H9 (cell line): ENCODE results near the gene ENDOV. TPM values are rescaled to one million over a fixed set of nuclear protein-coding genes. Genes with fewer than 3 reads are reported as not detected.

Experiments used
- DNase-seq: peaks from one replicate; pipeline ENCODE4 v3.0.0-alpha.2; 2017
- H2AFZ ChIP-seq: one replicate; pipeline ENCODE4 v1.6.1; 2013; ENCODE audit warnings: mild to moderate bottlenecking, low read length, control low read depth, moderate library complexity
- H2AK5ac ChIP-seq: 2 replicates; pipeline ENCODE4 v1.6.1; 2013; ENCODE audit warnings: low read length, control low read depth, mixed read lengths; ENCODE audit not compliant: insufficient read length
- H2BK120ac ChIP-seq: one replicate; pipeline ENCODE4 v1.6.1; 2013; ENCODE audit warnings: low read depth, mild to moderate bottlenecking, low read length, control low read depth, inconsistent platforms; ENCODE audit not compliant: poor library complexity, severe bottlenecking
- H2BK12ac ChIP-seq: 2 replicates; pipeline ENCODE4 v1.6.1; 2013; ENCODE audit warnings: low read length, control low read depth, mixed read lengths, low read depth; ENCODE audit not compliant: insufficient read length
- H2BK15ac ChIP-seq: 2 replicates; pipeline ENCODE4 v1.6.1; 2013; ENCODE audit warnings: low read depth, low read length, control low read depth
- H2BK20ac ChIP-seq: one replicate; pipeline ENCODE4 v1.6.1; 2013; ENCODE audit warnings: low read depth, mild to moderate bottlenecking, low read length, control low read depth, inconsistent platforms; ENCODE audit not compliant: poor library complexity, severe bottlenecking
- H2BK5ac ChIP-seq: 2 replicates; pipeline ENCODE4 v1.6.1; 2013; ENCODE audit warnings: low read length, control low read depth, mixed read lengths; ENCODE audit not compliant: insufficient read length
- H3K14ac ChIP-seq: 2 replicates; pipeline ENCODE4 v1.6.1; 2013; ENCODE audit warnings: low read length, control low read depth; ENCODE audit not compliant: insufficient read depth
- H3K18ac ChIP-seq: 2 replicates; pipeline ENCODE4 v1.6.1; 2013; ENCODE audit warnings: low read depth, mild to moderate bottlenecking, mixed read lengths, low read length, control low read depth; ENCODE audit not compliant: insufficient read length
- H3K23ac ChIP-seq: 2 replicates; pipeline ENCODE4 v1.6.1; 2013; ENCODE audit warnings: low read length, control low read depth, mixed read lengths, low read depth; ENCODE audit not compliant: insufficient read length
- H3K23me2 ChIP-seq: 2 replicates; pipeline ENCODE4 v1.6.1; 2013; ENCODE audit warnings: low read depth, mild to moderate bottlenecking, mixed read lengths, low read length, control low read depth; ENCODE audit not compliant: insufficient read length, poor library complexity, severe bottlenecking
- H3K27ac ChIP-seq: 2 replicates; pipeline ENCODE4 v1.5.1; 2013; ENCODE audit warnings: low read length, control low read depth, mixed read lengths, low read depth; ENCODE audit not compliant: insufficient read length
- H3K27me3 ChIP-seq: 2 replicates; pipeline ENCODE4 v1.6.1; 2013; ENCODE audit warnings: low read length, control low read depth, inconsistent platforms; ENCODE audit not compliant: insufficient read depth
- H3K4ac ChIP-seq: 2 replicates; pipeline ENCODE4 v1.6.1; 2013; ENCODE audit warnings: low read depth, mild to moderate bottlenecking, control low read depth, inconsistent platforms, low read length, moderate library complexity
- H3K4me1 ChIP-seq: 2 replicates; pipeline ENCODE4 v1.6.1; 2013; ENCODE audit warnings: low read length, control low read depth, inconsistent platforms; ENCODE audit not compliant: insufficient read depth
- H3K4me2 ChIP-seq: 2 replicates; pipeline ENCODE4 v1.6.1; 2013; ENCODE audit warnings: low read length, control low read depth, mixed read lengths; ENCODE audit not compliant: insufficient read length, insufficient read depth
- H3K56ac ChIP-seq: 2 replicates; pipeline ENCODE4 v1.6.1; 2013; ENCODE audit warnings: low read depth, mild to moderate bottlenecking, mixed read lengths, low read length, control low read depth; ENCODE audit not compliant: insufficient read length
- H3K79me1 ChIP-seq: 2 replicates; pipeline ENCODE4 v1.6.1; 2013; ENCODE audit warnings: low read depth, mild to moderate bottlenecking, moderate library complexity, low read length, control low read depth, inconsistent platforms; ENCODE audit not compliant: insufficient read depth, poor library complexity, severe bottlenecking
- H3K79me2 ChIP-seq: 2 replicates; pipeline ENCODE4 v1.6.1; 2013; ENCODE audit warnings: low read length, control low read depth, inconsistent platforms; ENCODE audit not compliant: insufficient read depth
- H3K9ac ChIP-seq: 2 replicates; pipeline ENCODE4 v1.6.1; 2013; ENCODE audit warnings: low read length, control low read depth, mixed read lengths; ENCODE audit not compliant: insufficient read length; ENCODE audit errors: extremely low read depth
- H3K9me3 ChIP-seq: one replicate; pipeline ENCODE4 v1.6.1; 2013; ENCODE audit warnings: low read depth, low read length, inconsistent platforms; ENCODE audit not compliant: control insufficient read depth
- H3T11ph ChIP-seq: one replicate; pipeline ENCODE4 v1.6.1; 2013; ENCODE audit warnings: mild to moderate bottlenecking, low read length, control low read depth, inconsistent platforms
- H4K20me1 ChIP-seq: one replicate; pipeline ENCODE4 v1.6.1; 2013; ENCODE audit not compliant: control insufficient read depth, insufficient read length, insufficient read depth
- H4K5ac ChIP-seq: 2 replicates; pipeline ENCODE4 v1.6.1; 2013; ENCODE audit warnings: low read depth, mild to moderate bottlenecking, mixed read lengths, low read length, control low read depth; ENCODE audit not compliant: insufficient read length
- H4K8ac ChIP-seq: replicated peaks from 2 replicates; pipeline ENCODE4 v1.6.1; 2013; ENCODE audit warnings: low read length, control low read depth, mixed read lengths, low read depth; ENCODE audit not compliant: insufficient read length
- H4K91ac ChIP-seq: 2 replicates; pipeline ENCODE4 v1.6.1; 2013; ENCODE audit warnings: low read depth, mild to moderate bottlenecking, moderate library complexity, mixed read lengths, low read length, control low read depth; ENCODE audit not compliant: insufficient read length
- H3K27ac Mint-ChIP-seq, 3 experiments: 2 replicates in 2 of 3; 3 replicates in 1 of 3; pipeline ENCODE4 v1.8.0; 2020 to 2021; ENCODE audit warnings: mixed read lengths in 3 of 3, mild to moderate bottlenecking in 1 of 3, moderate library complexity in 1 of 3
- H3K27me3 Mint-ChIP-seq: 2 replicates; pipeline ENCODE4 v1.8.0; 2021; ENCODE audit warnings: low read depth, mild to moderate bottlenecking, moderate library complexity, mixed read lengths
- H3K36me3 Mint-ChIP-seq, 3 experiments: 2 replicates in 2 of 3; 3 replicates in 1 of 3; pipeline ENCODE4 v1.8.0; 2020 to 2021; ENCODE audit warnings: low read depth in 3 of 3, mixed read lengths in 3 of 3; ENCODE audit not compliant: insufficient read depth in 1 of 3
- H3K4me1 Mint-ChIP-seq, 2 experiments: 2 replicates each; pipeline ENCODE4 v1.8.0; 2020; ENCODE audit warnings: mixed read lengths in 2 of 2
- H3K4me3 Mint-ChIP-seq, 2 experiments: 2 replicates in 1 of 2; 3 replicates in 1 of 2; pipeline ENCODE4 v1.8.0; 2020 to 2021; ENCODE audit warnings: mild to moderate bottlenecking in 2 of 2, mixed read lengths in 2 of 2, moderate library complexity in 1 of 2
- H3K9me3 Mint-ChIP-seq, 2 experiments: 2 replicates in 1 of 2; 3 replicates in 1 of 2; pipeline ENCODE4 v1.8.0; 2020; ENCODE audit warnings: mild to moderate bottlenecking in 2 of 2, mixed read lengths in 2 of 2, moderate library complexity in 1 of 2
- WGBS: extraction: QIAGEN DNeasy Blood & Tissue Kit; methylation state at CpG from one replicate; pipeline ENCODE4 v1.1.7; 2013; ENCODE audit warnings: missing lambda C conversion rate, low lambda C conversion rate, mixed read lengths; ENCODE audit not compliant: insufficient read length; ENCODE audit errors: extremely low coverage; 5-methylcytosine and 5-hydroxymethylcytosine counted together
- total RNA-seq: library from RNA; stranded (reverse); gene quantifications from 2 replicates; pipeline ENCODE4 v1.2.1, GENCODE V29; 2021
- TF ChIP-seq, protein P1 (sequence below): fragments of 200-600 bp; sonication (generic); conservative IDR thresholded peaks from 3 replicates; pipeline ENCODE4 v1.8.0; 2021; ENCODE audit warnings: antibody characterized with exemption, mild to moderate bottlenecking

The ENDOV gene
- total RNA-seq, 1 experiment from 2014 or later = 17.1 TPM

DNA sequence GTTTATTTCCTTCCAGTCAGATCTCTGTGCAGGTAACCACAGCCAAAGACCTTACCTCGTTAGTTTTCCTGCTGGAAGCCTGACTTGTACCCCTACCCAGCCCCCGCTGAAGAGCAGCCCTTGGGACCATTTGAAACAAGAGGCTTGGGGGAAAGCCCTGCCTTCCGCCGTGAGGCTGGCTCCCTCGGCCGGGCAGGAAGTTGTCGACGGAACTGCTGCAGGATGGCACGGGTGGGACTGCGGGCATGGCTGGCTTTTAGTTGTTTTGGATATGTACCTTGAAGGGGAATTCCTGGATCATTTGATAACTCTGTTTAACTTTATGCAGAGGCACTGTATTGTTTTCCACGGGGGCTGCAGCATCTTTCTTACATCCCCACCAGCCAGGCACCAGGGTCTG is 49.0 kb upstream of the ENDOV start:
- H3T11ph ChIP-seq = no peak overlapping the region
- H3K4ac ChIP-seq = no peak overlapping the region
- H2BK20ac ChIP-seq = no peak overlapping the region
- no peaks in the 10 kb centered on the region for H3K23me2 ChIP-seq
- no peaks in the 10 kb centered on the region for H4K20me1 ChIP-seq
- no peaks in the 10 kb centered on the region for H3K4me1 ChIP-seq
- Mint-ChIP-seq H3K9me3 (no peaks in the 10 kb centered on the region), H3K4me1 (no peaks in the 10 kb centered on the region), H3K27ac (no peak overlapping the region; a peak in 1 of 7 replicates), H3K4me3 (no peak overlapping the region), H3K36me3 (peaks cover 24 to 76% (median 54%) of the 10 kb centered on the region in 3 experiments), H3K27me3 (no peaks in the 10 kb centered on the region)
- H2BK15ac ChIP-seq = no peak overlapping the region
- TF ChIP-seq, protein P1, sequence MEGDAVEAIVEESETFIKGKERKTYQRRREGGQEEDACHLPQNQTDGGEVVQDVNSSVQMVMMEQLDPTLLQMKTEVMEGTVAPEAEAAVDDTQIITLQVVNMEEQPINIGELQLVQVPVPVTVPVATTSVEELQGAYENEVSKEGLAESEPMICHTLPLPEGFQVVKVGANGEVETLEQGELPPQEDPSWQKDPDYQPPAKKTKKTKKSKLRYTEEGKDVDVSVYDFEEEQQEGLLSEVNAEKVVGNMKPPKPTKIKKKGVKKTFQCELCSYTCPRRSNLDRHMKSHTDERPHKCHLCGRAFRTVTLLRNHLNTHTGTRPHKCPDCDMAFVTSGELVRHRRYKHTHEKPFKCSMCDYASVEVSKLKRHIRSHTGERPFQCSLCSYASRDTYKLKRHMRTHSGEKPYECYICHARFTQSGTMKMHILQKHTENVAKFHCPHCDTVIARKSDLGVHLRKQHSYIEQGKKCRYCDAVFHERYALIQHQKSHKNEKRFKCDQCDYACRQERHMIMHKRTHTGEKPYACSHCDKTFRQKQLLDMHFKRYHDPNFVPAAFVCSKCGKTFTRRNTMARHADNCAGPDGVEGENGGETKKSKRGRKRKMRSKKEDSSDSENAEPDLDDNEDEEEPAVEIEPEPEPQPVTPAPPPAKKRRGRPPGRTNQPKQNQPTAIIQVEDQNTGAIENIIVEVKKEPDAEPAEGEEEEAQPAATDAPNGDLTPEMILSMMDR = no peak
- no peak overlapping the region for H2BK120ac ChIP-seq
- H2BK5ac ChIP-seq = no peak overlapping the region
- no peaks in the 10 kb centered on the region for H3K79me1 ChIP-seq
- H4K91ac ChIP-seq = no peak overlapping the region
- no peak overlapping the region for H3K9ac ChIP-seq
- no peaks in the 10 kb centered on the region for H3K9me3 ChIP-seq
- no CpG with 5 or more reads among the region's 11 CpGs for WGBS
- no peak overlapping the region for H3K56ac ChIP-seq
- no peak overlapping the region for H2BK12ac ChIP-seq
- H3K27ac ChIP-seq = no peak overlapping the region
- H3K79me2 ChIP-seq = no peaks in the 10 kb centered on the region
- no peak overlapping the region for H3K14ac ChIP-seq
- no peak overlapping the region for H2AFZ ChIP-seq
- no peak overlapping the region for H4K8ac ChIP-seq
- no peaks in the 10 kb centered on the region for H3K27me3 ChIP-seq
- no peak overlapping the region for H3K4me2 ChIP-seq
- no peak overlapping the region for H4K5ac ChIP-seq
- H3K23ac ChIP-seq = no peak overlapping the region
- DNase-seq = no peak
- H3K18ac ChIP-seq = no peak overlapping the region
- no peak overlapping the region for H2AK5ac ChIP-seq
